ENCODE results near the gene NFXL1. TPM values are rescaled to one million over a fixed set of nuclear protein-coding genes. Genes with fewer than 3 reads are reported as not detected.

NFXL1 gene
- total RNA-seq, 3 donors from 2014 or later, result 12.0 to 14.1 (median 12.0) TPM

GRCh38 chr4:47801481-47802002 lies 112.8 kb downstream of the NFXL1 start:
- intact Hi-C loops (cut with DNase I, micrococcal nuclease), result no loop called here
- H3K36me3 ChIP-seq (ENCODE audit: low read depth), result no peaks in the 10 kb centered on the region
- no peaks in the 10 kb centered on the region for H3K4me1 ChIP-seq (ENCODE audit: low read depth)
- DNase-seq (no peak), ATAC-seq (no peak)
- TF ChIP-seq CTCF (IDR thresholded peaks at IDR 0.05), result no peak
- H3K4me3 ChIP-seq, result no peak overlapping the region
- no peaks in the 10 kb centered on the region for H3K9me3 ChIP-seq

- DNase-seq (no peak), ATAC-seq (no peak)
- intact Hi-C loops (cut with DNase I, micrococcal nuclease), result no loop called here
- Histone ChIP-seq H3K9me3 (no peaks in the 10 kb centered on the region), H3K4me1 (ENCODE audit: low read depth) (no peaks in the 10 kb centered on the region), H3K4me3 (no peak overlapping the region), H3K36me3 (ENCODE audit: low read depth) (no peaks in the 10 kb centered on the region)
- no peak for TF ChIP-seq CTCF (IDR thresholded peaks at IDR 0.05)
These were observed 116.2 kb downstream of the NFXL1 start for GRCh38 chr4:47798165-47798564.

Other genes starting within 250 kb of the NFXL1 start
- under 1 TPM; 0.41 to 0.52 (median 0.47) TPM for gene CORIN, start 76.5 kb downstream of the NFXL1 start, total RNA-seq
- 10 to 100 TPM in 1 of 3 donors, 1 to 10 TPM in 2; 2.2 to 17.8 (median 5.4) TPM for gene CNGA1, start 102.1 kb upstream of the NFXL1 start, total RNA-seq
- 10 to 100 TPM; 24.1 to 67.7 (median 51.0) TPM for gene NIPAL1, start 102.2 kb upstream of the NFXL1 start, total RNA-seq
- gene TXK, start 219.7 kb upstream of the NFXL1 start, total RNA-seq, result 1 to 10 TPM; 1.8 to 3.1 (median 2.4) TPM

All from mucosa of descending colon (tissue), 3 donors.